ENCODE results near the gene BPIFA2. TPM values are rescaled to one million over a fixed set of nuclear protein-coding genes. Genes with fewer than 3 reads are reported as not detected.

Gene BPIFA2
- total RNA-seq, 1 experiment from 2014 or later = not detected

GRCh38 chr20:33154252-33154651 is 13.7 kb upstream of the BPIFA2 start:
- H2BK20ac ChIP-seq (ENCODE audit: low read depth, low read length, poor library complexity, severe bottlenecking) = no peak overlapping the region
- no peaks in the 10 kb centered on the region for H3K79me1 ChIP-seq (ENCODE audit: insufficient read depth, low read depth, low read length, poor library complexity, severe bottlenecking)
- no peaks in the 10 kb centered on the region for H3K9me3 ChIP-seq (ENCODE audit: control insufficient read depth, low read depth, low read length)
- no peak for TF ChIP-seq CTCF (conservative IDR thresholded peaks at IDR 0.05)
- Mint-ChIP-seq H3K27ac (no peak overlapping the region), H3K36me3 (ENCODE audit: insufficient read depth in 1 of 3, low read depth in 3 of 3) (no peaks in the 10 kb centered on the region), H3K4me3 (no peak overlapping the region), H3K4me1 (no peaks in the 10 kb centered on the region), H3K9me3 (no peaks in the 10 kb centered on the region; a peak in 1 of 5 replicates), H3K27me3 (ENCODE audit: low read depth) (peaks cover 48% of the 10 kb centered on the region)
- H4K8ac ChIP-seq (replicated peaks; ENCODE audit: insufficient read length, low read depth, low read length) = no peak overlapping the region
- no peak overlapping the region for H2BK5ac ChIP-seq (ENCODE audit: insufficient read length, low read length)
- no peak overlapping the region for H2BK12ac ChIP-seq (ENCODE audit: insufficient read length, low read depth, low read length)
- no peak overlapping the region for H3K4me2 ChIP-seq (ENCODE audit: insufficient read depth, insufficient read length, low read length)
- H3K14ac ChIP-seq (ENCODE audit: insufficient read depth, low read length) = no peak overlapping the region
- no peaks in the 10 kb centered on the region for H3K79me2 ChIP-seq (ENCODE audit: insufficient read depth, low read length)
- H3K4ac ChIP-seq (ENCODE audit: low read depth, low read length) = no peak overlapping the region
- WGBS (ENCODE audit: extremely low coverage, insufficient read length, low lambda C conversion rate) = no CpG with 5 or more reads among the region's 6 CpGs
- no peaks in the 10 kb centered on the region for H3K27me3 ChIP-seq (ENCODE audit: insufficient read depth, low read length)
- no peak overlapping the region for H4K91ac ChIP-seq (ENCODE audit: insufficient read length, low read depth, low read length)
- no peak overlapping the region for H3K27ac ChIP-seq (ENCODE audit: insufficient read length, low read depth, low read length)
- H3K18ac ChIP-seq (ENCODE audit: insufficient read length, low read depth, low read length) = no peak overlapping the region
- H3T11ph ChIP-seq (ENCODE audit: low read length) = no peak overlapping the region
- no peaks in the 10 kb centered on the region for H3K23me2 ChIP-seq (ENCODE audit: insufficient read length, low read depth, low read length, poor library complexity, severe bottlenecking)
- DNase-seq = peak; percentile 7
- no peak overlapping the region for H2AK5ac ChIP-seq (ENCODE audit: insufficient read length, low read length)
- H2BK120ac ChIP-seq (ENCODE audit: low read depth, low read length, poor library complexity, severe bottlenecking) = no peak overlapping the region
- no peaks in the 10 kb centered on the region for H4K20me1 ChIP-seq (ENCODE audit: control insufficient read depth, insufficient read depth, insufficient read length)
- no peak overlapping the region for H3K9ac ChIP-seq (ENCODE audit: extremely low read depth, insufficient read length, low read length)
- H2BK15ac ChIP-seq (ENCODE audit: low read depth, low read length) = no peak overlapping the region
- H3K4me1 ChIP-seq (ENCODE audit: insufficient read depth, low read length) = no peaks in the 10 kb centered on the region
- no peak overlapping the region for H2AFZ ChIP-seq (ENCODE audit: low read length)
- no peak overlapping the region for H4K5ac ChIP-seq (ENCODE audit: insufficient read length, low read depth, low read length)
- H3K23ac ChIP-seq (ENCODE audit: insufficient read length, low read depth, low read length) = no peak overlapping the region
- H3K56ac ChIP-seq (ENCODE audit: insufficient read length, low read depth, low read length) = no peak overlapping the region
